Spinal cord (tissue), 10 donors: ENCODE data around the gene CTR9. TPM values are rescaled to one million over a fixed set of nuclear protein-coding genes. Genes with fewer than 3 reads are reported as not detected.

Experiments
- DNase-seq, 6 donors: peaks; one replicate each; pipeline versions ENCODE4 v3.0.0 to v3.0.0-alpha.2; 2013 to 2015; ENCODE audit warnings: low spot score in 6 of 6, low read depth in 4 of 6
- H3K27ac ChIP-seq: one replicate; pipeline ENCODE4 v1.5.1; 2013; ENCODE audit warnings: low read depth, low read length, control low read depth
- H3K27me3 ChIP-seq: one replicate; pipeline ENCODE4 v1.6.1; 2013; ENCODE audit warnings: low read length; ENCODE audit not compliant: control insufficient read depth, insufficient read depth
- H3K36me3 ChIP-seq: one replicate; pipeline ENCODE4 v1.6.1; 2013; ENCODE audit warnings: low read length; ENCODE audit not compliant: control insufficient read depth, insufficient read depth
- H3K4me1 ChIP-seq: one replicate; pipeline ENCODE4 v1.6.1; 2013; ENCODE audit warnings: low read length; ENCODE audit not compliant: control insufficient read depth, insufficient read depth
- H3K4me3 ChIP-seq: one replicate; pipeline ENCODE4 v1.5.1; 2013; ENCODE audit warnings: low read depth, low read length, control low read depth
- H3K9me3 ChIP-seq: one replicate; pipeline ENCODE4 v1.6.1; 2013; ENCODE audit warnings: low read length; ENCODE audit not compliant: control insufficient read depth, insufficient read depth
- WGBS: methylation state at CpG from one replicate; pipeline ENCODE4 v1.1.5; 2013; ENCODE audit warnings: missing lambda C conversion rate; ENCODE audit not compliant: insufficient coverage; 5-methylcytosine and 5-hydroxymethylcytosine counted together
- long read RNA-seq, 4 donors: transcript quantifications; one replicate each; lab custom pipeline, GENCODE V29; 2026
- polyA plus RNA-seq, 2 donors: library from polyadenylated mRNA; unstranded; fragments of 120-200 nt; gene quantifications; one replicate each; pipeline ENCODE4 v1.2.1, GENCODE V29; 2013; ENCODE audit not compliant: insufficient read length in 2 of 2
- total RNA-seq, 2 donors: library from RNA; depleted of rRNA in 1 of 2; stranded (reverse); fragments of 120-200 nt in 1 of 2; fragments of >200 nt in 1 of 2; gene quantifications; one replicate each; pipeline versions ENCODE4 v1.2.3 to v1.2.4, GENCODE V29; 2013 to 2014
- donor health status: healthy.

Gene CTR9
- 10 to 100 TPM; 33.1 to 34.5 TPM for total RNA-seq
- polyA plus RNA-seq, result 10 to 100 TPM; 29.4 to 34.1 TPM
- long read RNA-seq, donor 1, partial matches to known transcripts, result 700 of 717 reads
- long read RNA-seq, donor 1, other reads (novel, unspliced or antisense), result 17 of 717 reads
- long read RNA-seq, donor 2, partial matches to known transcripts, result 244 of 261 reads
- long read RNA-seq, donor 2, other reads (novel, unspliced or antisense), result 17 of 261 reads
- long read RNA-seq, donor 3, full-length matches to known transcripts, result 1 of 1,080 reads
- long read RNA-seq, donor 3, partial matches to known transcripts, result 1,037 of 1,080 reads
- long read RNA-seq, donor 3, other reads (novel, unspliced or antisense), result 42 of 1,080 reads
- long read RNA-seq, donor 4, partial matches to known transcripts, result 2,297 of 2,420 reads
- long read RNA-seq, donor 4, other reads (novel, unspliced or antisense), result 122 of 2,420 reads

DNA sequence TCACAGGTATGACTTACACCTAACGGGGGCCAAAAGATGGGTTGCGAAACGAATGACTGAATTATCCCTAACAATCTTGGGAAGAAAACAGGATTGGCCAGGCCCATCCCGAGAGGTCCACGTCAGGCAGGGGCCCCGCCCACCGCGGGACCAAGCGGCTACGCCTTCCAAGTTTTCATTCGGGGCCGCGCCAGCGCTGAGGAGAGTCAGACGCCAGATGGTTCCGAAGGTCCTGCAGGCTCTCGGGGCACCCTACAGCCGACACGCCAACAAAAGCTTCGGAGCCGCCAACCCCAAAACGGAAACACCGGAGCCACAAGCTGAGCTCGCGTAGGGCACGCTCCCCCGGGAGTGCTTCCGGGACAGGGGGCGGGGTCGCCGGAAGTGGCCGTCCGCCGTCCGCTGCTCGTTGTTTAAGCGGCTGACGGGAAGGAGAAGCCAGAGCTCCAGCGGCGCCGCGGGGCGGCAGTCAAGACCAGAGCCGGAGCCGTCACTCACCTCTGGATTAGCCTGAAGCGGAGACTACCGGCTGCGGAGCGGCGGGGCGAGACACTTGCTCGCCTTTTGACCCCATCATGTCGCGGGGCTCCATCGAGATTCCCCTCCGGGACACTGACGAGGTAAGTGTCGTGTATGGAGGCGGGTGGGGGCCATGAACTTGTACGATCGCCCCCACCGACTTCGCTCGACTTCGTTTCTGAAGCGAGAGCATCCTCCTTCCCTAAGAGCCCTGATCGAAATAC is at the start of gene CTR9:
Gene CTR9 (plus strand): TSS at position 409 of the 743 bp plus-strand sequence. CDS start 167 bp downstream, at position 576.
- H3K27me3 ChIP-seq, result no peaks in the 10 kb centered on the region
- 0% methylated on average over 67 of the region's 67 CpGs for WGBS

DNA sequence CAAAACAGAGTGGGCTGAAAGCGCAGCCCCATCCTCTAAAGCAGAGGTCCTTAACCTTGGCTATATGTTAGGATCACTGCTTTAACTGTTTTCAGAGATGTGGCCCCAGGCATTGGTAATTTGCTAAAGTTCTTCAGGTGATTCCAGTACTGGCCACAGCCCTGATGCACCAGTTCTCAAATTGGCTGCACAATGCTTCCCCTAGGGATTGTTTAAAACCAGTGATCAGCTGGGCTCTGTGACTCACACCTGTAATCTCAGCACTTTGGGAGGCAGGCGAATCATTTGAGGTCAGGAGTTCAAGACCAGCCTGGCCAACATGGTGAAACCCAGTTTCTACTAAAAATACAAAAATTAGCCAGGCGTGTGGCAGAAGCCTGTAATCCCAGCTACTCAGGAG is 49.1 kb upstream of the CTR9 start:
- WGBS, result 93% methylated on average over 2 of the region's 3 CpGs
- no peaks in the 10 kb centered on the region for H3K36me3 ChIP-seq
- no peaks in the 10 kb centered on the region for H3K4me1 ChIP-seq
- no peaks in the 10 kb centered on the region for H3K9me3 ChIP-seq
- H3K27me3 ChIP-seq, result no peaks in the 10 kb centered on the region
- DNase-seq, result no peak
- H3K4me3 ChIP-seq, result no peak overlapping the region
- H3K27ac ChIP-seq, result no peak overlapping the region

More for the DNA sequence above, at the start of gene CTR9:
- H3K9me3 ChIP-seq, result no peaks in the 10 kb centered on the region
- H3K27ac ChIP-seq, result peak within 1 kb of the TSS; percentile 100
- H3K36me3 ChIP-seq, result no peaks in the 10 kb centered on the region
- peak within 1 kb of the TSS; percentile 97 for H3K4me3 ChIP-seq
- peaks cover 4% of the 10 kb centered on the region for H3K4me1 ChIP-seq
- peak; percentile 78 to 98 (median 90) for DNase-seq

DNA sequence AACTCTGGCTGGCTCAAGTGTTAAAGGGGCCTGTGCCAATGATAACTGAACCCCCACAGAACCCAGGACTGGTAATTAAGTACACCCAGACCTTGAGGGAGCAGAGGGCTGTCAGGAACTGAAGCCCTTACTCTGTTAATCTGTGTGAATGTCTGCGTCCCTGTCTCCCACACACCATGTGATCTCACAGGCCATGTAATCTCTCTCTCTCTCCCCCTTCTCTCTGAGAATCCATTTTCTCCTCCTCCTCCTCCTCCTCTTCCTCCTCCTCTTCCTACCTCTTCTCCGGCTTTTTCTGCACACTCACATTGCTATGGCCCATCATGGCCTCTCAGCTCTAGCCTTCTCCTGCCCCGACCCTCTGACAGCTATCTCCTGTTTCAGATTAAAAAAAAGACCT is 42.9 kb upstream of the CTR9 start:
- Histone ChIP-seq H3K27me3 (no peaks in the 10 kb centered on the region), H3K4me1 (no peaks in the 10 kb centered on the region), H3K4me3 (no peak overlapping the region), H3K27ac (no peak overlapping the region), H3K36me3 (no peaks in the 10 kb centered on the region), H3K9me3 (no peaks in the 10 kb centered on the region)
- DNase-seq, result no peak
- WGBS, result 96% methylated on average over 2 of the region's 3 CpGs

DNA sequence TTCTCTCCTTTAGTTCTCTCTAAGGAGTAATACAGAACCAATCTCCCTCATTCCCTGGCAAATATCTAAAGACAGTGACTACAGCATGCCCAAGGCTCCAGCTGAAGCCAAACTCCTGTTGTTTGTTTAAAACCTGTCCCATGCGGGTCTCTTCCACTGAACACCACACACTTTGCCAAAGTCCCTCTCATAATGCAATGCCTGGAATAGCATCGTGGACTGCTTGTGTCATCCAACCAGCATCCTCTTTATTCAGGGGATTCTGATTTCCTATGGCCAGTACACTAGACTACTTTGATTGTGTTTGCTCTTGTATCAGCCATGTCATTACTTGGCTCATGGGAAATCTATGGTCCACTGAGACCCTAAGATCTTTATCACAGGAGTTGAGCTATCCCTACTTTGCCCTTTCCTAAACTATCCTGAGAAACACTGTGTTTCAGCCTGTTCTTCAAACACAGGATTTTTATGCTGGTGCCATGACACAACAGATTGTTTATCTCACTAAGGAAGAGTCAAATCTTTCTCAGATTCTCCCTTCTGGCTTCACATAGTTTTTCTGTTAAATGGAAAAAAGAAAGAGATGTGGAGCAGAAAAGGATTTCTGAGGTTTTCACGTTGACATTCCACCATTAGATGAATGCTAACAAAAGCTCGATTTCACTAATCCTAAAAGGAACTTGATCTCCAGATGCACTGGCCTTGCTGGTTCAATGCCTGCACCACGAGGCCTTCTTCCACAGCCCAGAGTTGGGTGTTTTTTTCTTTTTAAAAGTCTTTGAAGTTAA is 41.6 kb upstream of the CTR9 start:
- 91% methylated on average over 1 of the region's 5 CpGs for WGBS
- H3K4me3 ChIP-seq, result no peak overlapping the region
- no peaks in the 10 kb centered on the region for H3K27me3 ChIP-seq
- no peaks in the 10 kb centered on the region for H3K9me3 ChIP-seq
- H3K27ac ChIP-seq, result no peak overlapping the region
- H3K4me1 ChIP-seq, result no peaks in the 10 kb centered on the region
- DNase-seq, result peak in 1 of 6 donors; percentile 25
- no peaks in the 10 kb centered on the region for H3K36me3 ChIP-seq

DNA sequence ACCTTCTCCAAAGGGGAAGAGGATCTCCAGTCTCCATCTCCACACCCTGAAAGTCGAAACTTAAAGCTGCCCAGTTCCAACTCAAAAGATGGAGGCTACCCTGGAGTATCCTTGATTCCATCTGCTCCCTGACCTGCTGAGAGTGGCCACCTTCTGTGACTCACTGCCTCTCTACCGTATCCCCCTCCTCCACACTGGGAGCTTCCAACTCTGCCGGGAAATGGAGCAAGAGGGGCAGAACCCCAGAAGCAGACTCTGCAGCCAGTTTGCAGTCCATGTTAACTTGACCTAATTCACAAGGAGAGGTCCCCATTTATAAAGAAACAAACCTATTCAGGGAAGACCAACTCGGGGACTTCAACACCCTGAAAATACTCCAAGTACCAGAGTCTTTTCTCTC is 35.5 kb upstream of the CTR9 start:
- Histone ChIP-seq H3K9me3 (no peaks in the 10 kb centered on the region), H3K4me1 (no peaks in the 10 kb centered on the region), H3K36me3 (no peaks in the 10 kb centered on the region), H3K27ac (no peak overlapping the region), H3K4me3 (no peak overlapping the region), H3K27me3 (no peaks in the 10 kb centered on the region)
- no peak for DNase-seq
- 86% methylated on average over 4 of the region's 4 CpGs for WGBS

DNA sequence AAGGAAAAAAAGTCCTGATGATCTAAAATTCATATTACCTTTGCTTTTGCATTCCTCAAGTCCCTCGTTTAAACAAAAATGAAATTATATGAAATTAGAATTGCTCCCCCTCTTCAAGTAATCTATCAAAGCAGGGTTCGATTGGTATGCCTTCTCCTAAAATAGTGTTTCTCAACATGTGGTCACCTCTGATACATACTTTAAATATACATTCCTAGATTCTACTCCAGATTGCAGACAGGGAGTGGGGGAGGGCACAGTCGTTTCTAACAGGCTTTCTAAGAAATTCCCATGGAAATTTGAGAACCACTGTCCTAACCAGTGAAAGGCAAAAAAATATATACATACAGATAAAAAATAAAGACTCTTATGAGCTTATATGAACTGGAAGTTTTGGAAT is 34.9 kb upstream of the CTR9 start:
- no CpG with 5 or more reads among the region's 3 CpGs for WGBS
- H3K27me3 ChIP-seq, result no peaks in the 10 kb centered on the region
- H3K4me1 ChIP-seq, result no peaks in the 10 kb centered on the region
- no peaks in the 10 kb centered on the region for H3K36me3 ChIP-seq
- no peak overlapping the region for H3K4me3 ChIP-seq
- DNase-seq, result no peak
- no peaks in the 10 kb centered on the region for H3K9me3 ChIP-seq
- H3K27ac ChIP-seq, result no peak overlapping the region

DNA sequence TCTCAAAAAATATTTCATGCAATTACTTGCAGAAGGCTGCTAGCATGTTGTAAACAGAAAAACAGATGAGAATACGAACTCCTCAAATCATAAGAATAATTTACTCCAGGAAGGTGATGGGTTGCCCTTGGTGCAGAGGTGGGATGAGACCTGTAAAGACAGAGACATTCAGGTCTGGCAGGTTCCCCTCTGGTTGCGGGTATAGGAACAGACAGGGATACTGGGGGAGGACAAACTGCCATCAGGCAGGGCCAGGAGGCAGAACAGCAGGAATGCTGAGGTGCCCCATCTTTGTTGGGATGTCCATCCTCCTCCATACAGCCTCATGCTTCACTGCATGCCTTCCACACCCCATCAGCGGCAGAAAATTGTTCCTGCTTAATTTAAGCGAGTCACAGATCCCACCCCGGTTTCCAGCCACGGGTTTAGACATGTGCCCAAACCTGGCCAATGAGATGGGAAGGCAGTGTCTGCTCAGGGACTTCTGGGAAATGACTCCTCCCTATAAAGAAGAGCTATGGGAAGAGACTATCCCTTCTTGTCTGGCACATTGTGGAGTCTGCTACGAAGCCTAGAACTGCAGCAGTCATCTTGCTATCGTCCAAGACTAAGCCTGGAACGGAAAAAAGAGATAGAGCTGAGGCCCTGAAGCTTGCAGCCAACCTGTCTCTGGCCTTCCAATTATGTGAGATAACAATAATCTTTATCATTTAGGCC is 34.3 kb upstream of the CTR9 start:
- no peaks in the 10 kb centered on the region for H3K36me3 ChIP-seq
- no peak overlapping the region for H3K4me3 ChIP-seq
- no peaks in the 10 kb centered on the region for H3K27me3 ChIP-seq
- H3K4me1 ChIP-seq, result no peaks in the 10 kb centered on the region
- DNase-seq, result no peak
- 79% methylated on average over 6 of the region's 9 CpGs for WGBS
- H3K27ac ChIP-seq, result no peak overlapping the region
- no peaks in the 10 kb centered on the region for H3K9me3 ChIP-seq

- Histone ChIP-seq H3K36me3 (no peaks in the 10 kb centered on the region), H3K4me3 (no peak overlapping the region), H3K4me1 (no peaks in the 10 kb centered on the region), H3K27ac (no peak overlapping the region), H3K9me3 (no peaks in the 10 kb centered on the region), H3K27me3 (no peaks in the 10 kb centered on the region)
- DNase-seq, result no peak
- WGBS, result 71% methylated on average over 2 of the region's 2 CpGs
Observed at GRCh38 chr11:10719616-10720015, 31.4 kb upstream of the CTR9 start.

DNA sequence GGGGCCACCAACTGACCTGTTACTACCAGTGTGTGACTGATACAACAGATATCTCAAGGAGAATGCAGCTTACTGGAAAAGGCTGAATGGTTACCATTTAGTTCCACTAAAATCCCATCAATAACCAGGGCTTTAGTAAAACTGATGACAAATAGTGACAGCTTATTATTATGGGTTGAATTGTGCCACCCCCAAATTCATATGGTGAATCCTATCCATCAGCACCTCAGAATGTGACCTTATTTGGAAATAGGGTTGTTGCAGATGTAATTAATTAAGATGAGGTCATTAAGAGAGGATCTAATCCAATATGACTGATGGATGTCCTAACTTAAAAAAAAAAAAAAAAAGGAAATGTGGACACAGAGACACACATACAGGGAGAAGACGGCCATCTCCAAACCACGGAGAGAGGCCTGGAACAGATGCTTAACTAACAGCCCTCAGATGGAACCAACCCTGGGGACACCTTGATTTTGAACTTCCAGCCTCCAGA is 30.1 kb upstream of the CTR9 start:
- Histone ChIP-seq H3K9me3 (no peaks in the 10 kb centered on the region), H3K27me3 (no peaks in the 10 kb centered on the region), H3K27ac (no peak overlapping the region), H3K4me3 (no peak overlapping the region), H3K4me1 (no peaks in the 10 kb centered on the region), H3K36me3 (no peaks in the 10 kb centered on the region)
- no peak for DNase-seq
- no CpG with 5 or more reads among the region's 2 CpGs for WGBS
